ENCODE measurements around the gene STH. TPM values are rescaled to one million over a fixed set of nuclear protein-coding genes. Genes with fewer than 3 reads are reported as not detected.

STH gene
- total and polyA plus RNA-seq, 10 donors: not detected

DNA sequence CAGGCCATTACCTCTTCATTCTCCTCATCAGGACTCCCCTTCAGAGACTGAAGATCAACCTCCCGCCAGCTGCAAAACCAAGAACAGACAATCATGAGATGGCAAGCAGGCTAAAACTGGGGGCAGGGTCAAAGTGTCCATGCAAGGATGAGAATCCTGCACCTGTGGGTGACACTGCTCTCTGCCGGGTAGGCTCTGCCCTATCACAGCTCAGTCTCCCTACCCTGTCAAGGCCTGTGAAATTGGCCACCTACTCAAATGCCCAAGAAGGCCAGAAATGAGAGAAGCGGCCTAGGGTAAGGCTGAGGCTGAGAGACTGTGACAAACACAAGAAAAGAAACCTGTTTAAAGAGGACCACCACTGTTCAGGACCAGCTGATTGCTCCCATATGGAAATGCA, 34.3 kb downstream of the STH start:
- H3K4me3 ChIP-seq: no peak overlapping the region
- H3K9me3 ChIP-seq: no peaks in the 10 kb centered on the region
- peak; percentile 28 for DNase-seq
- peaks cover 0 to 25% (median 7%) of the 10 kb centered on the region in 6 donors for H3K4me1 ChIP-seq
- H3K36me3 ChIP-seq: peaks cover 4 to 100% (median 82%) of the 10 kb centered on the region in 6 donors
- intact Hi-C loops (cut with DNase I; ENCODE audit: low total_unique reads): no loop called here
- no peaks in the 10 kb centered on the region for H3K27me3 ChIP-seq (replicated peaks in 1 of 7)
- TF ChIP-seq POLR2A (IDR thresholded peaks at IDR 0.05) (no peak), POLR2AphosphoS5 (IDR thresholded peaks at IDR 0.05) (no peak)
- TF ChIP-seq, protein P1, sequence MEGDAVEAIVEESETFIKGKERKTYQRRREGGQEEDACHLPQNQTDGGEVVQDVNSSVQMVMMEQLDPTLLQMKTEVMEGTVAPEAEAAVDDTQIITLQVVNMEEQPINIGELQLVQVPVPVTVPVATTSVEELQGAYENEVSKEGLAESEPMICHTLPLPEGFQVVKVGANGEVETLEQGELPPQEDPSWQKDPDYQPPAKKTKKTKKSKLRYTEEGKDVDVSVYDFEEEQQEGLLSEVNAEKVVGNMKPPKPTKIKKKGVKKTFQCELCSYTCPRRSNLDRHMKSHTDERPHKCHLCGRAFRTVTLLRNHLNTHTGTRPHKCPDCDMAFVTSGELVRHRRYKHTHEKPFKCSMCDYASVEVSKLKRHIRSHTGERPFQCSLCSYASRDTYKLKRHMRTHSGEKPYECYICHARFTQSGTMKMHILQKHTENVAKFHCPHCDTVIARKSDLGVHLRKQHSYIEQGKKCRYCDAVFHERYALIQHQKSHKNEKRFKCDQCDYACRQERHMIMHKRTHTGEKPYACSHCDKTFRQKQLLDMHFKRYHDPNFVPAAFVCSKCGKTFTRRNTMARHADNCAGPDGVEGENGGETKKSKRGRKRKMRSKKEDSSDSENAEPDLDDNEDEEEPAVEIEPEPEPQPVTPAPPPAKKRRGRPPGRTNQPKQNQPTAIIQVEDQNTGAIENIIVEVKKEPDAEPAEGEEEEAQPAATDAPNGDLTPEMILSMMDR (IDR thresholded peaks at IDR 0.05 in 8 of 11, conservative IDR thresholded peaks at IDR 0.05 in 3 of 11): no peak
- 82 to 97% (median 93%) methylated on average over 3 of the region's 3 CpGs for WGBS, 5 donors
- no peak overlapping the region for H3K27ac ChIP-seq

DNA sequence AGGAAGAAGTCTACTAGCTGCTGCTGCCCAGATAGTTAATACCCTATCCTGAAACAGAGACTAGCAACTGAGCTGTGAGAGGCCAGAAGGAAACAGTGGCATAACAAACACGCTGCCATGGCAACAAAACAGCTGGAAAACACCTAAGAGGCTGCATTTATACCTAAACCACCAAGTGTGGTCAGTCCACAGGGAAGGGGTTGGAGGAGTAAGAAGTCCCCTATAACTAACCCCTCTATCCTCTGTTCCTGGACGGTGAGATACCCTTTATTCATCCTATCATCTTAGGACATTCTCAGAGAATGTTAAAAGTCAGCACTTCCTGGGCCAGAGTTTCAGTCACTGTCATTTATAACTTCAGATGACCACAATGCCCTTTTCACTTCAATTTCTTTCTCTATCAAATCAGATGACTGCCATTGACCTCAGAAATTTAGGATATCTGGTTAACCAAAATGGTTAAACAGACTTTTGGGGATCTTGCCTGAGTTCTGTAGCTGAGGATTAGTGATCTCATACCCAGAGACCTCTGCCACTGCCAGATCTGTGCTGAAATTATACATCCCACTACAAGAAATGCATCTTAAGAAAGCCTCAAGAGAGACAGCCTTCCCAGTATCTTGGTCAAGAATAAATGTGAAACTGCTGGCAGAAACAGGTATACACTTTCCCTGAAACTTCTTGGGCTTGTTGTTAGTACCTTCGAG, 36.2 kb downstream of the STH start:
- WGBS, 5 donors: 75 to 94% (median 88%) methylated on average over 3 of the region's 3 CpGs
- Histone ChIP-seq H3K27ac (peak overlapping the region in 1 of 8 donors; percentile 37), H3K9me3 (no peaks in the 10 kb centered on the region), H3K4me1 (peaks cover 0 to 27% (median 0%) of the 10 kb centered on the region in 6 donors), H3K36me3 (peaks cover 4 to 100% (median 99%) of the 10 kb centered on the region in 6 donors), H3K4me3 (no peak overlapping the region), H3K27me3 (replicated peaks in 1 of 7) (no peaks in the 10 kb centered on the region)
- DNase-seq: no peak
- TF ChIP-seq, protein P1 (IDR thresholded peaks at IDR 0.05 in 8 of 11, conservative IDR thresholded peaks at IDR 0.05 in 3 of 11): no peak
- no peak for TF ChIP-seq POLR2A (IDR thresholded peaks at IDR 0.05)
- no peak for TF ChIP-seq POLR2AphosphoS5 (IDR thresholded peaks at IDR 0.05)
- intact Hi-C loops (cut with DNase I; ENCODE audit: low total_unique reads): no loop called here

DNA sequence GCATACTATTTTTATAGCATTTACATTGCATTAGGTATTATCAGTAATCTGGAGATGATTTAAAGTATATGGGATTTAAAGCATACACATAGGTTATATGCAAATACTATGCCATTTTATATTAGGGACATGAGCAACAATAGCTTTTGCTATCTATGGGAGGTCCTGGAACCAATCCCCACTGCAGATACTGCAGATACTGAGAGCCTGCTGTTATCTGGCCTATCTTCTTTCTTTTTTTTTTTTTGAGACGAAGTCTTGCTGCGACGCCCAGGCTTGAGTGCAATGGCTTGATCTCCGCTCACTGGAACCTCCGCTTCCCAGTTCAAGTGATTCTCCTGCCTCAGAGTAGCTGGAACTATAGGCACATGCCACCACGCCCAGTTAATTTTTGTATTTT, 37.4 kb downstream of the STH start:
- Histone ChIP-seq H3K9me3 (no peaks in the 10 kb centered on the region), H3K36me3 (peaks cover 0 to 100% (median 89%) of the 10 kb centered on the region in 6 donors), H3K4me1 (peaks cover 0 to 28% (median 0%) of the 10 kb centered on the region in 6 donors), H3K4me3 (no peak overlapping the region), H3K27ac (no peak overlapping the region), H3K27me3 (replicated peaks in 1 of 7) (no peaks in the 10 kb centered on the region)
- TF ChIP-seq, protein P1 (IDR thresholded peaks at IDR 0.05 in 8 of 11, conservative IDR thresholded peaks at IDR 0.05 in 3 of 11): no peak
- TF ChIP-seq POLR2AphosphoS5 (IDR thresholded peaks at IDR 0.05) (no peak), POLR2A (IDR thresholded peaks at IDR 0.05) (no peak)
- 96 to 99% (median 98%) methylated on average over 6 of the region's 6 CpGs for WGBS, 5 donors
- intact Hi-C loops (cut with DNase I; ENCODE audit: low total_unique reads): no loop called here
- DNase-seq: no peak

DNA sequence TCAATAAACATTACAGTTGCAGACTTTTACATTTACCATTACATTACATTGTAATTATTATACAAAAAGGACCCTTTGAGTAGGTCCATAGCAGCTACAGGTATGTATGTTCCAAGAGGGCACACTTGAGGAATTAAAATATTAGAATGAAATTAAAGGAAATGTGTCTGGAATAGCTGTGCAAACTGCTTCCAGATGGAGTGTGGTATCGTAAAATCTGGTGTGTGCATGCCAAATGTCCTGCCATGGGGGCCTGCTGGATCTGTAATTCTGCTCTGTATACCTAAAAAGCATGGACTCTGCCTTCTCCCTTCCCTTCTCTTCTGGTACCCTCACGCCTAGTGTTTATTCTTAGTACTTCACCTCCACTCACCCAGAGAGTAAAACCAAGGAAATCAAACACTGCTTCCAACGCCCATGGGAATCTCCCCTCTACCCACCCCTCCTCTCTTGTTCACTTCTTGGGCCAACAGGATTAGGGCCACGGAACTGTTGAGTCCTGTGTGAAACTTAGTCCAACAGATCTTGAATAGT, 38.7 kb downstream of the STH start:
- peaks cover 0 to 28% (median 0%) of the 10 kb centered on the region in 6 donors for H3K4me1 ChIP-seq
- H3K36me3 ChIP-seq: peaks cover 0 to 100% (median 85%) of the 10 kb centered on the region in 6 donors
- no peak overlapping the region for H3K27ac ChIP-seq
- H3K9me3 ChIP-seq: no peaks in the 10 kb centered on the region
- TF ChIP-seq POLR2AphosphoS5 (IDR thresholded peaks at IDR 0.05) (no peak), POLR2A (IDR thresholded peaks at IDR 0.05) (no peak)
- TF ChIP-seq, protein P1 (IDR thresholded peaks at IDR 0.05 in 8 of 11, conservative IDR thresholded peaks at IDR 0.05 in 3 of 11): no peak
- H3K4me3 ChIP-seq: no peak overlapping the region
- intact Hi-C loops (cut with DNase I; ENCODE audit: low total_unique reads): no loop called here
- 86 to 93% (median 88%) methylated on average over 4 of the region's 4 CpGs for WGBS, 5 donors
- no peak for DNase-seq
- H3K27me3 ChIP-seq (replicated peaks in 1 of 7): no peaks in the 10 kb centered on the region
